ENCODE results near the gene SLC6A18.

The SLC6A18 gene, protein sequence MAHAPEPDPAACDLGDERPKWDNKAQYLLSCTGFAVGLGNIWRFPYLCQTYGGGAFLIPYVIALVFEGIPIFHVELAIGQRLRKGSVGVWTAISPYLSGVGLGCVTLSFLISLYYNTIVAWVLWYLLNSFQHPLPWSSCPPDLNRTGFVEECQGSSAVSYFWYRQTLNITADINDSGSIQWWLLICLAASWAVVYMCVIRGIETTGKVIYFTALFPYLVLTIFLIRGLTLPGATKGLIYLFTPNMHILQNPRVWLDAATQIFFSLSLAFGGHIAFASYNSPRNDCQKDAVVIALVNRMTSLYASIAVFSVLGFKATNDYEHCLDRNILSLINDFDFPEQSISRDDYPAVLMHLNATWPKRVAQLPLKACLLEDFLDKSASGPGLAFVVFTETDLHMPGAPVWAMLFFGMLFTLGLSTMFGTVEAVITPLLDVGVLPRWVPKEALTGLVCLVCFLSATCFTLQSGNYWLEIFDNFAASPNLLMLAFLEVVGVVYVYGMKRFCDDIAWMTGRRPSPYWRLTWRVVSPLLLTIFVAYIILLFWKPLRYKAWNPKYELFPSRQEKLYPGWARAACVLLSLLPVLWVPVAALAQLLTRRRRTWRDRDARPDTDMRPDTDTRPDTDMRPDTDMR

DNA sequence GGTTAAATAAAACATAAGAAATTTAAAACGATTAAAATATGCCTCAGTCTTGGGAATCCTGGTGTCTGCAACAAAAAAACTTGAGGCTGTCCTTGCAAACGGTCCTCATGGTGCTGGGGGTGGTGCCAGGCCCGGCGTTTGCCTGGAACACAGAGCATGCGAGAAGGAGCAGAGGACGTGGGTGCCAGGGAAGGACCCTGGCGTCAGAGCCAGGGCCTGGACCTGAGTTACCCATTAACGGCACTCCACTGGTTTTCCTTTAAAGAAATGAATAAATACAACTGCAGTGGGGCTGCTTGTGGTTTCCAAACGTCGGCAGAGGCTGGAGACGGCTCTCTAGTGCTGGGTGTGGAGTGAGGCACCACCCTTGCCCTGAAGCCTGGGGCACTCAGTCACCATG, at the start of gene SLC6A18:
Gene SLC6A18 (plus strand): TSS at position 301 of the 400 bp plus-strand sequence. CDS start 97 bp downstream, at position 398.
- Mint-ChIP-seq H3K27ac (no peak within 1 kb of the TSS), H3K4me3 (peak within 1 kb of the TSS; percentile 21), H3K36me3 (ENCODE audit: low read depth) (no peaks in the 10 kb centered on the region), H3K27me3 (ENCODE audit: low read depth, poor library complexity) (peaks cover 10% of the 10 kb centered on the region), H3K9me3 (no peaks in the 10 kb centered on the region), H3K4me1 (peaks cover 45% of the 10 kb centered on the region)
- TF ChIP-seq, protein P1, sequence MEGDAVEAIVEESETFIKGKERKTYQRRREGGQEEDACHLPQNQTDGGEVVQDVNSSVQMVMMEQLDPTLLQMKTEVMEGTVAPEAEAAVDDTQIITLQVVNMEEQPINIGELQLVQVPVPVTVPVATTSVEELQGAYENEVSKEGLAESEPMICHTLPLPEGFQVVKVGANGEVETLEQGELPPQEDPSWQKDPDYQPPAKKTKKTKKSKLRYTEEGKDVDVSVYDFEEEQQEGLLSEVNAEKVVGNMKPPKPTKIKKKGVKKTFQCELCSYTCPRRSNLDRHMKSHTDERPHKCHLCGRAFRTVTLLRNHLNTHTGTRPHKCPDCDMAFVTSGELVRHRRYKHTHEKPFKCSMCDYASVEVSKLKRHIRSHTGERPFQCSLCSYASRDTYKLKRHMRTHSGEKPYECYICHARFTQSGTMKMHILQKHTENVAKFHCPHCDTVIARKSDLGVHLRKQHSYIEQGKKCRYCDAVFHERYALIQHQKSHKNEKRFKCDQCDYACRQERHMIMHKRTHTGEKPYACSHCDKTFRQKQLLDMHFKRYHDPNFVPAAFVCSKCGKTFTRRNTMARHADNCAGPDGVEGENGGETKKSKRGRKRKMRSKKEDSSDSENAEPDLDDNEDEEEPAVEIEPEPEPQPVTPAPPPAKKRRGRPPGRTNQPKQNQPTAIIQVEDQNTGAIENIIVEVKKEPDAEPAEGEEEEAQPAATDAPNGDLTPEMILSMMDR (IDR thresholded peaks at IDR 0.05), result no peak
- no peak for DNase-seq

DNA sequence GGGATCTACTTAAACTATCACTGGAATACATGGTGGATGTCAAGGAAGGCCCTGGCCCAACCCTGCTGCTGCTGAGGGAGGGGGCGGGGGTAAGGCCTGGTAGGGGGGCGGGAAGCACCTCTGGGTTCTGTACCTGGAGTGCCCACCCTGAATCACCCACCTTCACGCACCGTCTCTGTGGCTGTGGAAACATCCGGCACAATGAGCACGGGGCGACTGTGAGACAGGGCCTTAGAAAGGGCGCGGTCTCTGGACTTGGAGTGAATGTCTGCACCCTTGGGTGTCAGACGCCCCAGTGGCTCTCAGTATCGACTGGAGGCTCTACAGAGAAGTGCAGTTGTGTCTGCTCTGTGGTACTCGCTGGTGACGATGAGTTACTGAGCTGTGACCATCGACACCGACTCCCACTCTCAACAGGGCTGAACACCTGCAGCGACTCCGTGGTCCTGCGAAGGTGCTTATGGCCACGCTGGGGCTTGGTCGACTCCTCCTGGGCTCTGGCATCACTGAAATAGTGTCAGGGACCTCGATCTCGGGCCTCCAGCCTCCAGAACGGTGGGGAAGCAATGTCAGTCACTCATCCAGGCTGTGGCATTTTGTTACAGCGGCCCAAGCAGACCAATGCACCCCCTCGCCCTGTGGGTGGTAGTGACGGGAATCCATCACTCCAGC, 49.2 kb upstream of the SLC6A18 start:
- H3K4me3 Mint-ChIP-seq, result no peak overlapping the region
- H3K27me3 Mint-ChIP-seq (ENCODE audit: low read depth, poor library complexity), result peaks cover 14% of the 10 kb centered on the region
- TF ChIP-seq, protein P1 (IDR thresholded peaks at IDR 0.05), result no peak
- H3K4me1 Mint-ChIP-seq, result peaks cover 23% of the 10 kb centered on the region
- H3K9me3 Mint-ChIP-seq, result no peaks in the 10 kb centered on the region
- no peak for DNase-seq
- no peak overlapping the region for H3K27ac Mint-ChIP-seq
- no peaks in the 10 kb centered on the region for H3K36me3 Mint-ChIP-seq (ENCODE audit: low read depth)

DNA sequence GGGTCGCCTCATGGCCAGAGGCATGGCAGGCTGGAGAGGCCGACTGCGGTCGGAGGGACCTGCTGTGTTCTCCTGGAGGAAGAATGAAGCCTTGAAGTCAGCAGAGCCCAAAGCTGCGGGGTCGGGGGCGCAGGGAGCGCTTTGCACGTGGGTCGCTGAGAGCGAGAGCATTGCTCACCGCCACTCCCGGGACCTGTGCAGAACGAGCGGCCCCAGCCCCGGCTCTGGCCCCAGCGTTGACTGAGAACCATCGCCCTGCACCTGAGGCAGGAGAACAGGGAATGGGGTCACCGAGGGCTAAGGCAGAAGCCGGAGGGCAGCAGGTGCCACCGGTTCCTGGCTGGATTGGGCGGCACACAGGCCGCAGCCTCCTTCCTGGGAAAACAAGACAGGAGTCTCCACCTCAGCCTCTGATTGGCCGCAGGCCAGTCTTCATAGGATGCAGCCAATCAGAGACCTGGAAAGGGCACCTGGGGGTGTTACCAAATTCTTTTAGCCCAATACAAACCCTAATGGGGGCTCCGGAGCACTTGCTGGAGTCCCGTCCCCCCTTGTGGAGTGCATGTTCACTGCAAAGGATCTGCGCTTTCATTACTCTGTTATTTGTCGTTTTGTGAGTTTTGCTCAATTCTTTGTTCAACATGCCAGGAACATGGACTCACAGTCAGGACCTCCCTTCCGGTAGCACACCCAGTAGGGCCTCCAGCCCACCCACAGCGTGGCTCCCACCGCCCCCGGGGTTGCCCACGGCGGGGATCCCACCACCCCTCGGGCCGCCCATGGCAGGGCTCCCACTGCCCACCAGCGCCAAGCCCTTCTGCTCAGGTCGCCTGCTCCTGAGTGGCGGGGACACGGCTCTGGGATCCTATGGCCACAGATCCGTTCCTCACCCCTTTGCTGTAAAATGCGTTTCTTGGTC, 48.4 kb upstream of the SLC6A18 start:
- Mint-ChIP-seq H3K4me3 (no peak overlapping the region), H3K27me3 (ENCODE audit: low read depth, poor library complexity) (peaks cover 7% of the 10 kb centered on the region), H3K36me3 (ENCODE audit: low read depth) (no peaks in the 10 kb centered on the region), H3K9me3 (no peaks in the 10 kb centered on the region), H3K27ac (no peak overlapping the region), H3K4me1 (peaks cover 27% of the 10 kb centered on the region)
- DNase-seq, result no peak
- TF ChIP-seq, protein P1 (IDR thresholded peaks at IDR 0.05), result no peak

DNA sequence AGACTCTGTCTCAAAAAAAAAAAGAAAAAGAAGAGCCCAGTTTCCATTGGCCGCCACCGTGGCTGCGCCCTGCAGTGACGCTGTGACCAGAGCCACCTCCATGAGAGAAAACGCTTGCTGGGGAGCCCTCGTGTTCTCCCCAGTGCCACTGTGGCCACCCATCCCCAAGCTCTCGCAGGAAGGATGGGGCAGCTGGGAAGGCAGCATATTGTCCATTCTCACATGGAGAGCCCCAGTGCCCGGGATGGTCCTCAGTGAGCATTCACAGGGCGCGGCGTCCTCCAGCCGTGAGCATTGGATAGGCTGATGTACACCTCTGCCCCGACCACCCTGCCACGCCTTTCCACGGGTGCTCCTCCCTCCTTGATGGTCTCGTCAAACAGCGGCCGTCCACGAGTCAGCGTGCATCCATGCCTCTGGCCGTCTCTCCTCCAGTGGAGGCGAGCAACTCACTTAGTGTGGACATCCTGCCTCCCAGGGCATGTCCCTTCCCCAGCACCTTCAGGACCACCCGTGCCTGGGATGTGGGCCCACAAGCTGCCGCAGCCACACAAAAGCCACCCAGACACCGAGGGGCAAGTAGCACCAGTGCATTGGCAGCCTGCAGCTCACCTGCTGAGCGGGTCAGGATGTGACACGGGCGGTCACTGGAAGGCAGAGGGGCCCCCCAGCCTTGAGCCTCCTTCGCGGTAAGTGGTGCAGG, 47.2 kb upstream of the SLC6A18 start:
- H3K36me3 Mint-ChIP-seq (ENCODE audit: low read depth), result no peaks in the 10 kb centered on the region
- no peaks in the 10 kb centered on the region for H3K9me3 Mint-ChIP-seq
- TF ChIP-seq, protein P1 (IDR thresholded peaks at IDR 0.05), result no peak
- H3K4me1 Mint-ChIP-seq, result peaks cover 28% of the 10 kb centered on the region
- DNase-seq, result no peak
- H3K27me3 Mint-ChIP-seq (ENCODE audit: low read depth, poor library complexity), result peaks cover 4% of the 10 kb centered on the region
- H3K4me3 Mint-ChIP-seq, result no peak overlapping the region
- H3K27ac Mint-ChIP-seq, result no peak overlapping the region

Data from nephron progenitor cell (in vitro differentiated cells).